ENCODE measurements around the gene CDC42.
"Not testable (repeated sequence)": the region's sequence is repeated elsewhere in the genome, so short reads cannot be mapped to it uniquely, and the experiment has no call there.

DNA sequence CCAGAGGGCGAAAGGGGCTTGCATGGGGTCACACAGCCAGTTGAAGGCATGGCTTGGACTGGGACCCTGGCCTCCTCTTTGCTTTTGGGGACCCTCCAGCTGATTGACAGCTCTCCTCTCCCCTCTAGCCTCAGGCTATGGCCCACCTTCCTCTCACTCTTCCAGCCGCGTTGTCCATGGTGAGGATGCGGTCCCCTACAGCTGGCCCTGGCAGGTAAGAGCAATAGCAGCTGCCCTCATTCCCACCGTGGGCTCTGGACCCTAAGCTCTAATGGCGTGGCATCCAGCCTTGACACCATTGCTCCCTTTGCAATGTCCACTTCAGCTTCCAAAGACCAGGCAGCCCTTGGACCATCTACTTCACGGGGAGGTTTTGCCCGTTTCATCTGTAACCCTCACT lies 49.6 kb upstream of the CDC42 start:
- TF ChIP-seq, protein P1, sequence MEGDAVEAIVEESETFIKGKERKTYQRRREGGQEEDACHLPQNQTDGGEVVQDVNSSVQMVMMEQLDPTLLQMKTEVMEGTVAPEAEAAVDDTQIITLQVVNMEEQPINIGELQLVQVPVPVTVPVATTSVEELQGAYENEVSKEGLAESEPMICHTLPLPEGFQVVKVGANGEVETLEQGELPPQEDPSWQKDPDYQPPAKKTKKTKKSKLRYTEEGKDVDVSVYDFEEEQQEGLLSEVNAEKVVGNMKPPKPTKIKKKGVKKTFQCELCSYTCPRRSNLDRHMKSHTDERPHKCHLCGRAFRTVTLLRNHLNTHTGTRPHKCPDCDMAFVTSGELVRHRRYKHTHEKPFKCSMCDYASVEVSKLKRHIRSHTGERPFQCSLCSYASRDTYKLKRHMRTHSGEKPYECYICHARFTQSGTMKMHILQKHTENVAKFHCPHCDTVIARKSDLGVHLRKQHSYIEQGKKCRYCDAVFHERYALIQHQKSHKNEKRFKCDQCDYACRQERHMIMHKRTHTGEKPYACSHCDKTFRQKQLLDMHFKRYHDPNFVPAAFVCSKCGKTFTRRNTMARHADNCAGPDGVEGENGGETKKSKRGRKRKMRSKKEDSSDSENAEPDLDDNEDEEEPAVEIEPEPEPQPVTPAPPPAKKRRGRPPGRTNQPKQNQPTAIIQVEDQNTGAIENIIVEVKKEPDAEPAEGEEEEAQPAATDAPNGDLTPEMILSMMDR (IDR thresholded peaks at IDR 0.05) = not testable (repeated sequence)
- not testable (repeated sequence) for TF ChIP-seq POLR2A (IDR thresholded peaks at IDR 0.05)
